AG10803 (cell line): ENCODE results near the gene TTC24.

ENCODE experiments used
- DNase-seq: peaks from one replicate; pipeline ENCODE4 v3.0.0; 2010; ENCODE audit warnings: low read depth
- H3K4me3 ChIP-seq: 2 replicates; pipeline ENCODE4 v1.5.1; 2011; ENCODE audit warnings: mild to moderate bottlenecking, low read length, control low read depth
- TF ChIP-seq, protein P1 (sequence below): conservative IDR thresholded peaks from 2 replicates; pipeline ENCODE4 v1.5.1; 2011; ENCODE audit warnings: mild to moderate bottlenecking, low read length, control low read depth, inconsistent platforms

Gene TTC24

DNA sequence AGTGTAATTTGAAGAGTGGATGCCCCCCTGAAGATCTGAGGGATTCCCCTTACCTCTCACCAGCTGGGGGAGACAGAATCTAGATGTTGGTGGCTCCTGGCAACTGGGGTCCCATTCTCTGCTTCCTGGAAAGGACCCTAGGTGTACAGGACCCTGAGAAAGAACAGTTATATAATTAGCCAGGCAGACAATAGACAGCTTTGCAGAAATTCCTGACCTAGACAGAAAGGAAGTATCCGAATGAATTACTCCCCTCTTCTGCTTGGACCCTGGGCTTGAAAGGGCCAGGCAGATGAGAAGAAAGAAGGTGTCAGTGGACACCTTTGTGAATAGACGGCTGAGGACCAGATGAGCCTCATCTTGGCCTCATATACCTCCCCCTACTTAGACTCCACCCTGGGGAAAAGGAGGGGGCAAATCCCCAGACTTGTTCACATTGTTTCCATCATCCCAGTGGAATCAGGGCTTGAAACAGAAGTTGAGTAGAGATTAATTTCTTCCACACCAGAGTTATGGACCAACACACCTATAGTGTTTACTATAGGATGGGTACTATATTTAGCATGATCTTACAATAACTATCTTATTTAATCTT lies 5.4 kb upstream of the TTC24 start:
- DNase-seq: no peak
- no peak overlapping the region for H3K4me3 ChIP-seq
- TF ChIP-seq, protein P1, sequence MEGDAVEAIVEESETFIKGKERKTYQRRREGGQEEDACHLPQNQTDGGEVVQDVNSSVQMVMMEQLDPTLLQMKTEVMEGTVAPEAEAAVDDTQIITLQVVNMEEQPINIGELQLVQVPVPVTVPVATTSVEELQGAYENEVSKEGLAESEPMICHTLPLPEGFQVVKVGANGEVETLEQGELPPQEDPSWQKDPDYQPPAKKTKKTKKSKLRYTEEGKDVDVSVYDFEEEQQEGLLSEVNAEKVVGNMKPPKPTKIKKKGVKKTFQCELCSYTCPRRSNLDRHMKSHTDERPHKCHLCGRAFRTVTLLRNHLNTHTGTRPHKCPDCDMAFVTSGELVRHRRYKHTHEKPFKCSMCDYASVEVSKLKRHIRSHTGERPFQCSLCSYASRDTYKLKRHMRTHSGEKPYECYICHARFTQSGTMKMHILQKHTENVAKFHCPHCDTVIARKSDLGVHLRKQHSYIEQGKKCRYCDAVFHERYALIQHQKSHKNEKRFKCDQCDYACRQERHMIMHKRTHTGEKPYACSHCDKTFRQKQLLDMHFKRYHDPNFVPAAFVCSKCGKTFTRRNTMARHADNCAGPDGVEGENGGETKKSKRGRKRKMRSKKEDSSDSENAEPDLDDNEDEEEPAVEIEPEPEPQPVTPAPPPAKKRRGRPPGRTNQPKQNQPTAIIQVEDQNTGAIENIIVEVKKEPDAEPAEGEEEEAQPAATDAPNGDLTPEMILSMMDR: no peak

DNA sequence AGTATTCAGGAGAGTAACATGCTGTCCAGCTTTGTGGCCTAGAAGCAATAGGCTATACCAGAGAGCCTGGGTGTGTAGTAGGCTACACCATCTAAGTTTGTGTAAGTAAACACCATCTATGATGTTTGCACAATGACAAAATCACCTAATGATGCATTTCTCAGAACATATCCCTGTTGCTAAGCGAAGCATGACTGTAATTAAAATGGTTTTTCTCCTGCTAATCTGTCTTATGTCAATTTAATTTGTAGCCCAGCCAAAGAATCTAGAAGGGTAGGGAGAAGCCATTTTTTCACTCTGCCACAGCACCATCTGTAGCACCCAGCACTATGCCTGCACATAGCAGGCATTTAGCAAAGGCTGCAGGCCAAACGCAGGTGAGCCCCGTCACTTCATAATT lies 2.0 kb upstream of the TTC24 start:
- H3K4me3 ChIP-seq: no peak overlapping the region
- no peak for DNase-seq
- TF ChIP-seq, protein P1: no peak

DNA sequence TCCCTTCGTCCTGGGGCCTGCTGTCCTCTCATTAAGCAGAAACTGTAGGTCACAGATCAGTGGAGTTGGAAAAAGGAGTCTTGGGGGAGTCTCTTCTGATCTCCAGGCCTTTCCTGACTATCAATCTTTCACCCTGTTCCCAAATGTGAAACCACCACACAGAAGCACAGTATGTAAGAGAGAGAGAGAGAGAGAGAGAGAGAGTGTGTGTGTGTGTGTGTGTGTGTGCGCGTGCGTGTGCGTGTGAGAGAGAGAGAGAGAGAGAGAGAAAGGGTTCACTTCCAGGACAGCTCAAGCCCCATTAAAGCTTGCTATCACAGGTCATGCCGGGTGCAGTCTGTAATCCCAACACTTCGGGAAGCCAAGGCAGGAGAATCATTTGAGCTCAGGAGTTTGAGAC lies 1.5 kb upstream of the TTC24 start:
- TF ChIP-seq, protein P1: no peak
- H3K4me3 ChIP-seq: no peak overlapping the region
- DNase-seq: no peak

DNA sequence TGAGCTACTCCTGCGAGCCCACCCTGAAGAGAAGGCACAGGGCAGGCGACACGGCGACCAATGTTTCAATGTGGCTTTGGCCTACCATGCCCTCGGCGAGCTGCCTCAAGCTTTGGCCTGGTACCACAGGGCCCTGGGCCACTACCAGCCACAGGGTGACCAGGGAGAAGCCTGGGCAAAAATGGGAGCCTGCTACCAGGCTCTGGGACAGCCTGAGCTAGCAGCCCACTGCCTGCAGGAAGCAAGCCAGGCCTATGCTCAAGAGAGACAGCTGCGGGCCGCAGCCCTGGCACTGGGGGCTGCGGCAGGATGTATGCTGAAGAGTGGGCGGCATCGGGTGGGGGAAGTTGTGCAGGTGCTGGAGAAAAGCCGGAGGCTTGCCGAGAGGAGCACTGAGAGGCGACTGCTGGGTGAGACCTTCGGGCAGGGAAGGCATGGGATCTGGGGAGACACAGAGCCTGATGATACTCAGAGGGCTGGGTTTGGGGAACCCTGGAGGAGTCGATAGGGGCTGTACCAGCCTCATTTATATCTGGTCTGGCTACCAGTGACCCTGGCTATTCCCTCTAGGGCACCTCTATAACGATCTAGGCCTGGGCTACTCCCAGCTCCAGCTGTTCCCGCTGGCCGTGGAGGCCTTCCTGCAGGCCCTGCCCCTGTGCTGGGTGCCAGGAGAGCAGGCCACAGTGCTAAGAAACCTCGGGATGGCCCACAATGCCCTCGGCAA lies 2.3 kb downstream of the TTC24 start:
- no peak for DNase-seq
- TF ChIP-seq, protein P1: no peak
- no peak overlapping the region for H3K4me3 ChIP-seq

DNA sequence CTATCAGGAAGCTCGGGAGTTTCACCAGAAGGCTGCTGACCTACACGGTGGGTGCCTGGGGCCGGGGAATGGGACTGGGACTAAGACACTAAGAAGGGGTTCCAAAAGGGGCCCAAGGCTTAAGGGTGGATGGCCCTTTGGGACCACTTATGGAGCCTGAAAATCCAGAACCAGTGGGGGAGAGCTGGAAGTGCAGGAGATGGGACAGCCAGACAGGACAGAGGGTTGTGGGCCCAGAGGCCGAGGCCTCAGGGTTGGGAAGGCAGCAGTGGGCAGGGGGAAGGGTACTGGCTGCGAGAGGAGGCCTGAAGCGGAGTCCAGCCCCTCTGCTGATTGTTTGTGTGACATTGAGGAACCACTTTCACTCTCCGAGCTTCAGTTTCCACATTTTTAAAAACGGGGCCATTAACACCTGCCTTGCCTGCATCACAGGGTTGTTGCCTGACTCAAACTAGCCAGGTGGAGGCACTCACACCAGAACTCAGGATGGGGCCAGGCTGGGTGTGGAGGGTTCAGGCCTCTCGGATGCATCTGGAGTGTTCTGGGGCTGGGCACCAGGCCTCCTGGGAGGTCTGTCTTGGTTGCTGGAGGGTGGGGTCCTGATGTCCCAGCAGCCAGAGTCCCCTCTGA lies 3.0 kb downstream of the TTC24 start:
- H3K4me3 ChIP-seq: no peak overlapping the region
- DNase-seq: no peak
- TF ChIP-seq, protein P1: no peak

DNA sequence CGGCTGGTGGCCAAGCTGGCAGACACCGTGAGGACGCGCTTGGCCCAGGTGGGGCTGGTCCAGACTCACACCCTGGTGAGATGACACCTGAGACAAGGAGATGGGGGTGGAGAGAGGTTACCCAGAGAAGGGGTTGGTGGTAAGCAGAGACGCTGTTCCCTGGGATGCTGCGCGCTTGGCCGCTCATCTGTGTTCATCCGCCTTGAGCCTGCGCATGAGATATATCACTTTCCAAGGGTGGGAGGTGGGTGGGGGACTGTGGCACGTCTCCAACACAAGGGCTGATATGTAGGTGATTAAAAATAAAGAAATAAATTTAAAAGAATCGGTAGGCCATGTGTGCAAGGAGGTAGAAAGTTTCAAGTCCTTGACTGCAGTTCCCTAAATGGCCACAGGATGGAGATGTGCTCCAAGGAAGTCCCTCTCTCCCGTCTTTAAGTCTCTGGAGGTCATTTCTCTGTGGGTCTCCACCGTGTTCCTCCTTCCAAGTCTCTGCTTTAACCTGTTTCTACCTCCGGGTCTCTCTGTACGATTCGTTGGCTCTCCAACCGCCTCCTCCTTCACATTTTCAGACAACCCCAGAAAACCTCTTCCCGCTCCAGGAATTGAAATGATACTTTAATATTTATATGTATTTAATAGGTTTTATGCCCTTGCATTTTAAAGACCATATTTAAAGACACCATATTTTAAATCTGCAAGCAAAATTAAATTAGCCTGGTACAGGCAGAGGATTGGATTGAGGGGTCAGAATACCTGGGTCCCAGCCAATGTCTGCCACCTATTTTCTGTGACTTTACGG lies 4.5 kb downstream of the TTC24 start:
- TF ChIP-seq, protein P1: peak; percentile 94

More for the DNA sequence above, 4.5 kb downstream of the TTC24 start:
- DNase-seq: peak; percentile 82
- no peak overlapping the region for H3K4me3 ChIP-seq
